HepG2 (cell line): ENCODE data around the gene IFT80. TPM values are rescaled to one million over a fixed set of nuclear protein-coding genes. Genes with fewer than 3 reads are reported as not detected.

Experiments
- AHDC1 ChIP-seq: sonication (generic); formaldehyde crosslinking; IDR thresholded peaks from 2 replicates; pipeline ENCODE4 v1.5.1; 2020; ENCODE audit warnings: mild to moderate bottlenecking, missing genetic modification reagents, borderline replicate concordance
- HMGXB4 ChIP-seq, 2 experiments: sonication (generic) in 1 of 2; formaldehyde crosslinking in 1 of 2; IDR thresholded peaks; 2 replicates each; pipeline versions ENCODE4 v1.4.0 to v1.6.1; 2018 to 2020; ENCODE audit warnings: missing genetic modification reagents in 2 of 2, borderline replicate concordance in 1 of 2, low read depth in 1 of 2, mild to moderate bottlenecking in 1 of 2, missing biosample characterization in 1 of 2
- RERE ChIP-seq: IDR thresholded peaks from 2 replicates; pipeline ENCODE4 v1.6.1; 2016; ENCODE audit warnings: low read depth, missing genetic modification reagents, missing compliant biosample characterization
- SALL2 ChIP-seq: sonication (generic); formaldehyde crosslinking; IDR thresholded peaks from 2 replicates; pipeline ENCODE4 v1.8.1; 2023; ENCODE audit warnings: mild to moderate bottlenecking, missing genetic modification reagents, inconsistent platforms
- WIZ ChIP-seq: sonication (generic); formaldehyde crosslinking; IDR thresholded peaks from 2 replicates; pipeline ENCODE4 v1.5.1; 2020; ENCODE audit warnings: mild to moderate bottlenecking, missing genetic modification reagents
- ZFP91 ChIP-seq: sonication (generic); formaldehyde crosslinking; IDR thresholded peaks from 2 replicates; pipeline ENCODE4 v1.9.0; 2022; ENCODE audit warnings: missing genetic modification reagents, mild to moderate bottlenecking, borderline replicate concordance
- ZHX1 ChIP-seq: sonication (generic); formaldehyde crosslinking; IDR thresholded peaks from 2 replicates; pipeline ENCODE4 v1.8.1; 2022; ENCODE audit warnings: low read depth, mild to moderate bottlenecking, missing genetic modification reagents
- ZNF567 ChIP-seq: sonication (generic); formaldehyde crosslinking; IDR thresholded peaks from 2 replicates; pipeline ENCODE4 v1.8.1; 2023; ENCODE audit warnings: mild to moderate bottlenecking, missing genetic modification reagents, borderline replicate concordance
- polyA plus RNA-seq, 8 experiments: library from polyadenylated mRNA; depleted of rRNA in 3 of 8; stranded (reverse) in 7 of 8; unstranded in 1 of 8; fragments of >200 nt; fragmentation: Illumina TruSeq in 4 of 8; extraction: Trizol in 4 of 8; gene quantifications; 2 replicates each; pipeline versions ENCODE4 v1.2.1 to v1.2.3, GENCODE V29; 2011 to 2016; ENCODE audit warnings: low read depth in 4 of 8, missing spikeins in 1 of 8, mixed read lengths in 1 of 8; ENCODE audit not compliant: insufficient read depth in 1 of 8
- total RNA-seq, 5 experiments: library from RNA; depleted of rRNA; stranded (reverse); fragments of >200 nt; fragmentation: Illumina TruSeq; extraction: Trizol; gene quantifications; 2 replicates each; pipeline ENCODE4 v1.2.3, GENCODE V29; 2016; ENCODE audit warnings: low read depth in 1 of 5

Gene IFT80
- total and polyA plus RNA-seq, 2 of the 13 experiments (the other 11 are each of a cell fraction or from before 2014, with no cell fraction given), result 11.4 to 15.7 TPM

- TF ChIP-seq ZHX1 (CRISPR knock-in tag) (peak; percentile 29; the same call in 1 of the 2 replicates), ZNF567 (CRISPR knock-in tag) (no peak), ZFP91 (peak; percentile 52; the same call in 1 of the 2 replicates), AHDC1 (no peak), HMGXB4 (CRISPR knock-in tag; IDR thresholded peaks at IDR 0.05; ENCODE audit: borderline replicate concordance in 1 of 2, low read depth in 1 of 2) (peak in 1 of 2 experiments; percentile 30; a peak in 1 of 4 replicates), SALL2 (CRISPR knock-in tag) (0 out of 2 replicates have a peak, but pooled peaks have one; percentile 30), RERE (CRISPR knock-in tag) (no peak), WIZ (CRISPR knock-in tag) (no peak)
Observed at GRCh38 chr3:160225176-160226025, 173.6 kb downstream of the IFT80 start, which contains the start of gene C3orf80 (continued).
